ENCODE data around the gene ATAD1. TPM values are rescaled to one million over a fixed set of nuclear protein-coding genes. Genes with fewer than 3 reads are reported as not detected.

Gene ATAD1
- total and polyA plus RNA-seq, 2 donors (not counting 1 experiment from before 2014, with no cell fraction given), result 34.7 to 49.0 TPM

GRCh38 chr10:87781545-87781944, 36.5 kb downstream of the ATAD1 start:
- Histone ChIP-seq H3K36me3 (ENCODE audit: control insufficient read depth, insufficient read depth, low read length) (no peaks in the 10 kb centered on the region), H3K4me1 (ENCODE audit: control insufficient read depth, extremely low read depth, insufficient read depth, low read length) (no peaks in the 10 kb centered on the region), H3K4me3 (replicated peaks in 1 of 4; ENCODE audit: control extremely low read depth in 1 of 4, insufficient read depth in 1 of 4, low read depth in 3 of 4, low read length in 4 of 4) (no peak overlapping the region), H3K9ac (ENCODE audit: insufficient read depth, low read length) (no peak overlapping the region), H2AFZ (ENCODE audit: low read length) (no peak overlapping the region), H4K20me1 (ENCODE audit: control insufficient read depth, extremely low read depth, insufficient read depth, low read length) (no peaks in the 10 kb centered on the region), H3K79me2 (ENCODE audit: control insufficient read depth, insufficient read depth, low read length) (no peaks in the 10 kb centered on the region), H3K27ac (ENCODE audit: insufficient read depth, low read length) (no peak overlapping the region), H3K4me2 (ENCODE audit: extremely low read depth, insufficient read depth, low read length) (no peak overlapping the region), H3K9me3 (ENCODE audit: control insufficient read depth, insufficient read depth, low read depth, low read length) (no peaks in the 10 kb centered on the region), H3K27me3 (ENCODE audit: control insufficient read depth, insufficient read depth, low read length) (no peaks in the 10 kb centered on the region)
- no peak for DNase-seq (ENCODE audit: low read depth in 2 of 2)
- TF ChIP-seq CTCF (conservative IDR thresholded peaks at IDR 0.05 in 1 of 2, IDR thresholded peaks at IDR 0.05 in 1 of 2; ENCODE audit: low read depth in 1 of 2, low read length in 2 of 2) (no peak), EZH2 (IDR thresholded peaks at IDR 0.05; ENCODE audit: low read length, missing control alignments) (no peak)

- H3K36me3 ChIP-seq (ENCODE audit: control insufficient read depth, insufficient read depth, low read length), result no peaks in the 10 kb centered on the region
- no peak overlapping the region for H2AFZ ChIP-seq (ENCODE audit: low read length)
- no peak for DNase-seq (ENCODE audit: low read depth in 2 of 2)
- H3K9ac ChIP-seq (ENCODE audit: insufficient read depth, low read length), result no peak overlapping the region
- H3K4me2 ChIP-seq (ENCODE audit: extremely low read depth, insufficient read depth, low read length), result no peak overlapping the region
- H3K4me1 ChIP-seq (ENCODE audit: control insufficient read depth, extremely low read depth, insufficient read depth, low read length), result no peaks in the 10 kb centered on the region
- no peaks in the 10 kb centered on the region for H3K79me2 ChIP-seq (ENCODE audit: control insufficient read depth, insufficient read depth, low read length)
- TF ChIP-seq CTCF (conservative IDR thresholded peaks at IDR 0.05 in 1 of 2, IDR thresholded peaks at IDR 0.05 in 1 of 2; ENCODE audit: low read depth in 1 of 2, low read length in 2 of 2) (no peak), EZH2 (IDR thresholded peaks at IDR 0.05; ENCODE audit: low read length, missing control alignments) (no peak)
- no peaks in the 10 kb centered on the region for H3K9me3 ChIP-seq (ENCODE audit: control insufficient read depth, insufficient read depth, low read depth, low read length)
- H4K20me1 ChIP-seq (ENCODE audit: control insufficient read depth, extremely low read depth, insufficient read depth, low read length), result no peaks in the 10 kb centered on the region
- H3K27me3 ChIP-seq (ENCODE audit: control insufficient read depth, insufficient read depth, low read length), result no peaks in the 10 kb centered on the region
- H3K4me3 ChIP-seq (replicated peaks in 1 of 4; ENCODE audit: control extremely low read depth in 1 of 4, insufficient read depth in 1 of 4, low read depth in 3 of 4, low read length in 4 of 4), result no peak overlapping the region
- no peak overlapping the region for H3K27ac ChIP-seq (ENCODE audit: insufficient read depth, low read length)
Measured at GRCh38 chr10:87776328-87776727, 41.7 kb downstream of the ATAD1 start.

GRCh38 chr10:87775766-87776165, 42.3 kb downstream of the ATAD1 start:
- peak; percentile 26 to 34 for DNase-seq (ENCODE audit: low read depth in 2 of 2)
- no peak overlapping the region for H3K4me3 ChIP-seq (replicated peaks in 1 of 4; ENCODE audit: control extremely low read depth in 1 of 4, insufficient read depth in 1 of 4, low read depth in 3 of 4, low read length in 4 of 4)
- no peaks in the 10 kb centered on the region for H3K4me1 ChIP-seq (ENCODE audit: control insufficient read depth, extremely low read depth, insufficient read depth, low read length)
- H3K9me3 ChIP-seq (ENCODE audit: control insufficient read depth, insufficient read depth, low read depth, low read length), result no peaks in the 10 kb centered on the region
- no peaks in the 10 kb centered on the region for H3K27me3 ChIP-seq (ENCODE audit: control insufficient read depth, insufficient read depth, low read length)
- H3K36me3 ChIP-seq (ENCODE audit: control insufficient read depth, insufficient read depth, low read length), result no peaks in the 10 kb centered on the region
- H3K4me2 ChIP-seq (ENCODE audit: extremely low read depth, insufficient read depth, low read length), result peak overlapping the region; percentile 21
- no peaks in the 10 kb centered on the region for H3K79me2 ChIP-seq (ENCODE audit: control insufficient read depth, insufficient read depth, low read length)
- no peak overlapping the region for H3K27ac ChIP-seq (ENCODE audit: insufficient read depth, low read length)
- H2AFZ ChIP-seq (ENCODE audit: low read length), result no peak overlapping the region
- H3K9ac ChIP-seq (ENCODE audit: insufficient read depth, low read length), result no peak overlapping the region
- TF ChIP-seq CTCF (conservative IDR thresholded peaks at IDR 0.05 in 1 of 2, IDR thresholded peaks at IDR 0.05 in 1 of 2; ENCODE audit: low read depth in 1 of 2, low read length in 2 of 2) (no peak), EZH2 (IDR thresholded peaks at IDR 0.05; ENCODE audit: low read length, missing control alignments) (no peak)
- H4K20me1 ChIP-seq (ENCODE audit: control insufficient read depth, extremely low read depth, insufficient read depth, low read length), result no peaks in the 10 kb centered on the region

Measured in fibroblast of lung (primary cell).